GM21786 (cell line): ENCODE measurements around the gene RCC1.
"Not testable (repeated sequence)": the region's sequence is repeated elsewhere in the genome, so short reads cannot be mapped to it uniquely, and the experiment has no call there.

Source experiments
- ATAC-seq: cut with Tn5 transposase; IDR thresholded peaks from one replicate; pipeline ENCODE4 v1.9.1; 2021; ENCODE audit not compliant: unreplicated experiment

The RCC1 gene

DNA sequence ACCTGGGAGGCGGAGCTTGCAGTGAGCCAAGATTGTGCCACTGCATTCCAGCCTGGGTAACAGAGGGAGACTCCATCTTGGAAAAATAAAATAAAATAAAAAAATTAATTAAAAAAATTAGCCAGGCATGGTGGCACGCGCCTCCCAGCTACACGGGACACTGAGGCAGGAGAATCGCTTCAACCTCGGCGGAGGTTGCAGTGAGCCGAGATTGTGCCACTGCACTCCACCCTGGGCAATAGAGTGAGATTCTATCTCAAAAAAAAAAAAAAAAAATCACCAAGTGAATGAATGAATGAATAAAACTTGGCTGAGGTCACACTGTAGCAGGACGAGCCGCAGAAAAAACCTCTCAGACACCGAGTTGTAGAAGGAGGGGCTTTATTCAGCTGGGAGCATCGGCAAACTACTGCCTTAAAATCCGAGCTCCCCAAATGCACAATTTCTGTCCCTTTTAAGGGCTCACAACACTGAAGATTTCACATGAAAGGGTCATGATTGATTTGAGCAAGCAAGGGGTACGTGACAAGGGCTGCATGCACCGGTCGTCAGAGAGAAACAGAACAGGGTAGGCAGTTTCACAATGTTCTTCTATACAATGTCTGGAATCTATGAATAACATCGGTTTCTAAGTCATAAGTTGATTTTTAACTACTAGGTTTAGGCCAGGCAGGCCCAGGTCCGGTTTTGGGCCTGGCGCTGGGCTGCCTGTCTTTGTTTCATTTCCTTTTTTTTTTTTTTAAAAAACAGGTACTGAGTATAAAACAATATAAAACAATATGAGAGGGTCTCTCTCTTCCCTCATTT is 80.9 kb downstream of the RCC1 start:
- not testable (repeated sequence) for ATAC-seq
